OCI-LY3 (cell line): ENCODE data around the gene TRAF6.

Experiments used
- EZH2phosphoT487 ChIP-seq: fragments of 200-600 bp; shearing (Covaris generic); IDR thresholded peaks from 2 replicates; pipeline ENCODE4 v1.6.1; 2018; ENCODE audit warnings: antibody characterized with exemption, mixed run types, low read depth
- TF ChIP-seq, protein P1 (sequence below): fragments of 200-600, 300-600 bp; sonication (generic); IDR thresholded peaks from 2 replicates; pipeline ENCODE4 v1.5.1; 2014; ENCODE audit warnings: antibody characterized with exemption, low read length, low read depth

DNA sequence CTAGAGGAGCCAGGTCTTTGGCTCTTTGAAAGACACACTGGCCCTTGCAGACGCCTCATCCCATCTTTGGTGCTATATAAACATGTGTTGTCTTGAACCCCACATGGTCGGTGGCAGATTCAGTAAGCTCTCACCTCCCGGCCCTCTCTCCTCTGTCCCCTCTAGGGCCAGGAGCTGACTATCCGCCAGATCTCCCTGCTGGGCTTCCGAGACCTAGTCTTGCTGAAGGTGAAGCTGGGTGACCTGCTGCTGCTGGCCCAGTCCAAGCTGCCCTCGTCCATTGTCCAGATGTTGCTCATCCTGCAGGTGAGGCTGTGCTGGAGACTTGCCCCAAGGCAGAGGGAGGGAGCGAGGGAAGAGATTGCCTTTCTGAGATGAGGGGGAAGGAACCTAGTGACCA, 63.9 kb downstream of the TRAF6 start:
- TF ChIP-seq, protein P1, sequence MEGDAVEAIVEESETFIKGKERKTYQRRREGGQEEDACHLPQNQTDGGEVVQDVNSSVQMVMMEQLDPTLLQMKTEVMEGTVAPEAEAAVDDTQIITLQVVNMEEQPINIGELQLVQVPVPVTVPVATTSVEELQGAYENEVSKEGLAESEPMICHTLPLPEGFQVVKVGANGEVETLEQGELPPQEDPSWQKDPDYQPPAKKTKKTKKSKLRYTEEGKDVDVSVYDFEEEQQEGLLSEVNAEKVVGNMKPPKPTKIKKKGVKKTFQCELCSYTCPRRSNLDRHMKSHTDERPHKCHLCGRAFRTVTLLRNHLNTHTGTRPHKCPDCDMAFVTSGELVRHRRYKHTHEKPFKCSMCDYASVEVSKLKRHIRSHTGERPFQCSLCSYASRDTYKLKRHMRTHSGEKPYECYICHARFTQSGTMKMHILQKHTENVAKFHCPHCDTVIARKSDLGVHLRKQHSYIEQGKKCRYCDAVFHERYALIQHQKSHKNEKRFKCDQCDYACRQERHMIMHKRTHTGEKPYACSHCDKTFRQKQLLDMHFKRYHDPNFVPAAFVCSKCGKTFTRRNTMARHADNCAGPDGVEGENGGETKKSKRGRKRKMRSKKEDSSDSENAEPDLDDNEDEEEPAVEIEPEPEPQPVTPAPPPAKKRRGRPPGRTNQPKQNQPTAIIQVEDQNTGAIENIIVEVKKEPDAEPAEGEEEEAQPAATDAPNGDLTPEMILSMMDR: no peak
- TF ChIP-seq EZH2phosphoT487: no peak
